Pericardium fibroblast (primary cell): ENCODE results near the gene GLYAT. TPM values are rescaled to one million over a fixed set of nuclear protein-coding genes. Genes with fewer than 3 reads are reported as not detected.

Source experiments
- total RNA-seq: library from RNA; depleted of rRNA; stranded (reverse); fragments of >200 nt; gene quantifications from 2 replicates; pipeline ENCODE4 v1.2.3, GENCODE V29; 2015

Gene GLYAT, protein sequence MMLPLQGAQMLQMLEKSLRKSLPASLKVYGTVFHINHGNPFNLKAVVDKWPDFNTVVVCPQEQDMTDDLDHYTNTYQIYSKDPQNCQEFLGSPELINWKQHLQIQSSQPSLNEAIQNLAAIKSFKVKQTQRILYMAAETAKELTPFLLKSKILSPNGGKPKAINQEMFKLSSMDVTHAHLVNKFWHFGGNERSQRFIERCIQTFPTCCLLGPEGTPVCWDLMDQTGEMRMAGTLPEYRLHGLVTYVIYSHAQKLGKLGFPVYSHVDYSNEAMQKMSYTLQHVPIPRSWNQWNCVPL
- total RNA-seq, result not detected in 2 replicates

DNA sequence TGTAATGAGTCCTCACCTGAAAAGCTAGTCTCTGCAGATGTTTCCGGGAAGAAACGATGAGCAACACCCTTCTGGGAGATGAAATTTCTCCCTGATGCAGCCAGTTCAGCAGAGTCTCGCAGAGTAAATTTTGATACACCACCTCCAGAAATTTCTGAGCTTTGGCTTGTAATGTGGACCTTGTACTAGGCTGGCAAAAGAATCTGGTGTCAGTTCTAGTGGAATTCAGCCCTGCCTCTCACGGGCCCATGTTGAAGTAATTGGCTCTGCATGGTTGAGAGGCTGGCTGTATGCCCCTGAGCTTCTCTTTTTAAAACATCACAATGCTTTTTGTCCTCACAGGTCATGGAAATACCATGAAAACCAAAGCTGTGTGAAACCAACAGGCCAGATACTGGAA, at the start of gene GLYAT:
TSS of gene GLYAT (minus strand) at position 125 of the 400 bp plus-strand sequence. CDS start 7,447 bp downstream, outside the sequence.

Other genes starting within 250 kb of the GLYAT start
- not detected in 2 replicates for gene OR5B21, start 223.8 kb downstream of the GLYAT start, total RNA-seq
- 2.8 and 3.5 TPM in 2 replicates for gene LPXN, start 156.1 kb downstream of the GLYAT start, total RNA-seq
- 27.1 and 27.9 TPM in 2 replicates for gene ZFP91, start 152.9 kb downstream of the GLYAT start, total RNA-seq
- gene CNTF, start 109.3 kb downstream of the GLYAT start, total RNA-seq, result 0.12 and 0.17 TPM in 2 replicates
- gene GLYATL2, start 112.8 kb upstream of the GLYAT start, total RNA-seq, result 0.17 and 1.1 TPM in 2 replicates
- gene GLYATL1, start 207.5 kb upstream of the GLYAT start, total RNA-seq, result under 0.01 TPM in 1 of 2 replicates, not detected in the other